Skeletal muscle cell (primary cell): ENCODE measurements around the gene ANKRD42.

Experiments
- DNase-seq: peaks from one replicate; pipeline ENCODE4 v3.0.0-alpha.2; 2010; ENCODE audit warnings: low read depth
- H3K4me3 ChIP-seq: 2 replicates; pipeline ENCODE4 v1.5.1; 2011; ENCODE audit warnings: low read depth, mild to moderate bottlenecking, control low read depth, low read length, moderate library complexity

The ANKRD42 gene

DNA sequence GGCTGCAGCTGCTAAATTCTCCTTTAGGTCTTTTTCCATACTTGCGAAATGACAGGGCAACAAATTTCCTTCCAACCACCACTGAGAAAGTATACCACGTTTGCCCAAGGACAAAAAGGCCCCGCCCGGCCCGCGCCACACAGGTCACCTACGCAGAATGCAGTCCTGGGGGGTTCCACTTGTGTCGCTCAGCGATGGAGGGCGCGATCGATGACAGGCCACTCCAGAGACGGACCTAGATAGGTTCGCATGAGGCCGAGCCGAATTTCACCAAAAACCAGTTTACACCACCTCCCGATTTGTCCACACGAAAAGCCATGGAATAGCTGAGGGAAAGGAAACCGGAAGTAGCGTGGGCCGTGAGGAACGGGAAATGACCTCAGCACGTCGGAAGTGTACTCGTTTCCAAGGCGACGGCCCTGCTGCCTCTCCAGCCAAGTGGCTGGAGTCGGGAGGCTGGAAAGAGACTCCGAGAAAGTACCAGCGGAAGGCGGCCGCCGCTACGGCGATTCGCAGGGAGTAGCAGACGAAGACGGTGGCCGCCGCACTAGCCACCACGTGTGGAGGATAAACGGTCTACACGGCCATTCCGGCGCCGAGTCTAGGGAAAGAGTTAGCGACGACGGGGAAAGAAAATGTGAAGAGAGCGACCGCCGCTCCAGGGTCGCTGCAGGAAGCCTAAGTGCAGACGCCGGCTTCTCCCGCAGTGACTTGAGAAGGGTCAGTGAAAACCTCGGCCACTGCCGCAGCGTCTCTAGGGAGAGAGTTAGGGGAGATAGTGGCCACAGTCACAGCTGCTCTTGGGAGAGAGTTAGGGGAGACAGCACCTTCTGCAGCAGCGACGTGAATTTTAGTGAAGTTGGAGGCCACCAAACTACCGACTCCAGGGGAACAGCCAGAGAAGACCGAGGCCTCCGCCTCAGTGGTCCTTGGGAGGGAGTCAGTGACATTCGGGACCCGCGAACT lies at the start of gene ANKRD42:
TSS of gene ANKRD42 (plus strand) at position 398 of the 966 bp plus-strand sequence. CDS start 959 bp downstream, outside the sequence.
- peak within 1 kb of the TSS; percentile 89 for H3K4me3 ChIP-seq
- peak; percentile 86 for DNase-seq

DNA sequence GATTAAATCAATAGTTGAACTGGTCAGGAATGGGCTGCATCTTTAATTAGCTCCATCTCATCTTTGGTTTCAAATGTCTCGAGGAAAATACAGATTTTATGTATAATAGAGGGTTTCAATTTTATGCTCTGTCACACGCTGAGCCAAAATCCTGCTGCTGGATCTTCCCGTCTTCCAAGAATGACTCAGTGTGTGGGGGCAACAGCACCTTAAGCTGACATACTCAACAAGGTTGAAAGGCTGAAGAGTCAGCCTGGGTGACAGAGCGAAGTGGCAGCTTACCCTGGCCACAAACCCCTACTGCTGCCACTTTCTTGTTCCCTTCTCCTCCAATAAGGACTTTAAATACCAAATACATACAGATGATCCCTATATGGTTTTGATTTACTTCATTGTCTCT lies 45.6 kb upstream of the ANKRD42 start:
- H3K4me3 ChIP-seq, result no peak overlapping the region
- no peak for DNase-seq

DNA sequence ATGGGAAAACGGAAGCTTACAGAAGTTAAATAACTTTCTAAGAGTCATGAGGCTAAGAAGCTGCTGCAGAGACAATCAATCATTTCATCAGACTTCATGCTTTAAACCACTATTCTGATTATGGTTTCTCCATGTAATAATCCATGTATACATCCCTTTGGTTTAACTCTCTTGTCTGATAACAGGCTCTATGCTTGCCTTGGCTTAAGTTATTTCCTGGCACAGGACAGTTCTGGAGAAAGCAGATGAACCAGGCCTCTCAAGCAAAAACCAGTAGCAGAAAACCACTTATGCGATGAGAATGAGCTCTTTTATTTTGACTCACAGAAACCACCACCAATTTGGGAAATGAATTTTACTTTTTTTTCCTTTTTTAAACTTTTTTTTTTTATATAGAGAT lies 43.1 kb upstream of the ANKRD42 start:
- H3K4me3 ChIP-seq, result no peak overlapping the region
- DNase-seq, result no peak

DNA sequence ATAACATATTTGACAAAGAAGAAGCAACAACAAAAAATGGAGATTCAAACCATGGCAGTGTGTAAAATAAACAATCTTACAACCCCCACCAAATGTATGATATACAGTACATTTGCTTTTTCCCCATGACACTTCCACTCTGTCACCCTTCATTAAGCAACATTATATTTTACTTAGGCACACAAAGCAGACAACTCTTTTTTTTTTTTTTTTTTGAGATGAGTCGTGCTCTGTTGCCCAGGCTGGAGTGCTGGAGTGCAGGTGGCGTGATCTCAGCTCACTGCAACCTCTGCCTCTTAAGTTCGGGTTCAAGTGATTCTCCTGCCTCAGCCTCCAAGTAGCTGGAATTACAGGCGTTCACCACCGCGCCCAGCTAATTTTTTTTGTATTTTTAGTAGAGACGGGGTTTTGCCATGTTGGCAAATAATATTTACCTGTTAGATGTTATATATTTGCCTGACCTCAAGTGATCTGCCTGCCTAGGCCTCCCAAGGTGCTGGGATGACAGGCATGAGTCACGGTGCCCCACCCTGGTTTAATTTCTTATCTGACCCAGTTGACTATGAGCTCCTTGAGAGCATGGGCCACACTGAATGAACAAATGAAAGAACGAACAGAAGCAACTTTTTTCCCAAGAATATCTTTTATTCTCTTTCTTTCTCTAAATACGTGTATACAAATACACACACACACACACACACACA lies 42.1 kb upstream of the ANKRD42 start:
- no peak for DNase-seq

DNA sequence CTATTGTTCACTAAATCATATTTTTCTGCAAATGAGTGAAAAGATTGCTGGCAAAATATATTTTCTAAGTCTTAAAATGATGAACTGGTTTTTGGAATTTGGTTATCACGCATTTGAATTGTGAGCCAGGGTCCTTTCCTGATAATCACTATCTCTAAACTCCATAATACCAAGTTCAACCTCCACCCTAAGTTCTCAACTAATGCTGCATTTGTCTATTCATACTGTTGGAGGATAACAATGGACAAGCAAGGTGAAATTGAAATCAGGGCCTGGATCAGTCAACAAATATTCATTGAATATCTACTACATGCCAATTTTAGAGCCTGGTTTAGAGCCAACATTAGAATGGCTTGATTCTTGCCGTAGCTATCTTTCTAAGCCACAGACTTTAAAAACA lies 41.2 kb upstream of the ANKRD42 start:
- H3K4me3 ChIP-seq, result no peak overlapping the region
- no peak for DNase-seq

More for the DNA sequence above, 42.1 kb upstream of the ANKRD42 start:
- no peak overlapping the region for H3K4me3 ChIP-seq

DNA sequence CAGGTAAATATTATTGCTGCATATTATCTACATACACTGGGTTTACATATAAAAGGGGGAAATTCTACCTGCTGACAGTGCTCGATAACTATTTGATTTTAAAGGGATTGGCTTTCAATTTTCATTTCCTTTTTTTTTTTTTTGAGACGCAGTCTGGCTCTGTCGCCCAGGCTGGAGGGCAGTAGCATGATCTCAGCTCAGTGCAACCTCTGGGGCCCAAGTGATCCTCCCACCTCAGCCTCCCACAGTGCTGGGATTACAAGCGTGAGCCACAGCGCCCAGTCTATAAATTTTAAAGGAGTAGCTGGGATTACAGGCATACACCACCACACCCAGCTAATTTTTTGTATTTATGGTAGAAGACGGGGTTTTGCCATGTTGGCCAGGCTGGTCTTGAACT lies 39.7 kb upstream of the ANKRD42 start:
- DNase-seq, result no peak

DNA sequence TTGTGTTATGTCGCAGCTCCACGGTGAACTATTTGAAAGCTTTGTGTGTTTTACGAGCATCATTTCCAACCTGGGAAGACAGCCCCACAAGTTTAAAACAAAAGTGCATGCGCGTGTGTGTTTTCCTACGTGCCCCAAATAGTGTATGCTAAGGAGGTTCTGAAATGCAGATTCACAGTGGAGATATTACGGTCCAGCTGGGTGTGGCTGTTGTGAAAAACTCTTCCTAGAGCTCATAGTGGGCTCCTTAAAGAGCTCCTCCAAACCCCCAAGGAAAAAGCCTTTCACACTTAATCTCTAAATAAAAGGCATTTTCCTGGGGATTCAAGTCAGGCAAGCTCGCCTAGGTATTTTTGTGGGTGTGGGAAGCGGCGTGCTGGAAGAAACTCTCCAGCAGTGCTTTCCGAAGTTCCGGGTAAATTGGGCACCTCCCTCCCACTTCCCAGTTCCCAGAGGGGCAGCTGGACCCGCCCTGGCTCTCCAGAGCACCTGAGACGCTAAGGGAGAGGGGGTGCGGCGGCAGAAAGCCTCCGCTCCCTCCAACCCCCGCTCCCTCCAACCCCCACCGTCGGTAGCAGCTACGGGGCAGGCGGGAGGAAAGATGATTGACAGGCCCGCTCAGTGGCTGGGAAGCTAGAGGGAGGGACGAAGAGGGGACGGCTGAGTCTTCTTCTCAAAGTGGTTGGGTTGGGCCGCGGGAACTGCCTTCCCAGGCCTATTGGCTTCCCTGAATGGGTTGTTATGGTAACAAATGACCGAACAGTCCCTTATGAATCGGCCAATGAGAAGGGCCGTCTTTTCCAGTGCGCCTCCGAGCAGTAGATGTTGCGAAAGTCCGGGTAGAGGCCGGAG lies 37.1 kb upstream of the ANKRD42 start:
- peak overlapping the region; percentile 66 for H3K4me3 ChIP-seq
- peak; percentile 100 for DNase-seq

More for the DNA sequence above, 39.7 kb upstream of the ANKRD42 start:
- H3K4me3 ChIP-seq, result no peak overlapping the region

DNA sequence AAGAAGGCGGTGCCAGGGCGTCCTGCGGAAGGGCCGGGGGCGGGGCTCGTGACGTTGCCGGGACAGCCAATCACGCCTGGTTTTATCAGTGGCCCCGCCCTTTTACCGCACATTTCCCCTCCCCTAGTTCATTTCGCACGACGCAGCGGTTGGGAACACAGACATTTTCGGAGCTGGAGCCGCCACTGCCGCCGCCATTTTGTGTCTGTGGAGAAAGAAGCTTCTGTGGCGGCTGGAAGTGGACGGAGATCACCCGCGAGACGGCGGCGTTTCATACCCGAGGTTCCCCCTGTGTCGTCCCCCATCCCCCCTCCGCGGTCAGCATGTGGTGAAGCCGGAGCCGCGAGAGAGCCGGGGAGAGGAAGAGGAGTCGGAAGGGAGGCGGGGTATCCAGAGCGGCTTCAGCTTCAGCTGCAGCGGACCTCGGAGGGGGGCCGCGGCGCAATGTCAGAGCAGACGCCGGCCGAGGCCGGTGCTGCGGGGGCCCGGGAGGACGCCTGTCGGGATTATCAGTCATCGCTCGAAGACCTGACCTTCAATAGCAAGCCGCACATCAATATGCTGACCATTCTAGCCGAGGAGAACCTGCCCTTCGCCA lies 36.4 kb upstream of the ANKRD42 start, which contains the start of gene PCF11:
TSS of gene PCF11 (plus strand) at position 136 of the 598 bp plus-strand sequence. CDS start at position 445, 309 bp downstream.
- H3K4me3 ChIP-seq, result peak within 1 kb of the TSS; percentile 100
- DNase-seq, result no peak

DNA sequence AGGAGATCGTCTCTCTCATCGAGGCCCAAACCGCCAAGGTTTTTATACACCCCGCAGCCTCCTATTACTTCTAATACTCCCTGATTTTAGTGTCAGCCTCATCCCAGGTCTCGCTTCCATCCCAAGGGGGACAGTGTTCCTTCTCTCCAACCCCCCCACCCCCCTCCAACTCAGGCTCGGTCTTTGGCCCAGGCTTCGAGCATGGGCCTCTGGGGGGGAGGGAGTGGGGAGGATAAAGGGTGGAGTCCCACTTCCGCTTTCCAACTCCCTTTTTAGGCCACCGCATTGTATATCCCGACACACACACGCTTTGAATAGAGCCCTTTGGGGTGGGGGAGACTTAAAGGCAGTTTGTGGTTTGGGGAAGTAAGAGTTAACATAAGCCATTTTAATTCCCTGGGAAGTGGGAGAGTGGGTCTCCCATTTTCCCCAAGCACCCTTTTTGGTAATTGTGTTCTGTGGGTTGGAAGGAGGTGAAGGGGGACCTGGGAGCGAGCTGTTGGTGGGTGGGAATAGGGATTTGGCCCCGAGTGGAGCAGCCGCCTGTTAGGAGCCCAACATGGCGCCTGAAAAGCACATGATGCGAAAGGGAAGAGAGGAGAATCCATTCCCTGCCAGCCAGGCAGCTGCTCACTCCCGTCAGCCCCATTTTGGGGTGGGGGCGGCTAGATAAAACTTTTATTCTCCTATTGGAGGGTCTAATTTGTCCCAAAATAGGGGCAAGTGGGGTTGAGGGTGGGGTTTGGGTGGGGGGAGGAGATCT lies 35.7 kb upstream of the ANKRD42 start:
- peak overlapping the region; percentile 100 for H3K4me3 ChIP-seq
- no peak for DNase-seq

DNA sequence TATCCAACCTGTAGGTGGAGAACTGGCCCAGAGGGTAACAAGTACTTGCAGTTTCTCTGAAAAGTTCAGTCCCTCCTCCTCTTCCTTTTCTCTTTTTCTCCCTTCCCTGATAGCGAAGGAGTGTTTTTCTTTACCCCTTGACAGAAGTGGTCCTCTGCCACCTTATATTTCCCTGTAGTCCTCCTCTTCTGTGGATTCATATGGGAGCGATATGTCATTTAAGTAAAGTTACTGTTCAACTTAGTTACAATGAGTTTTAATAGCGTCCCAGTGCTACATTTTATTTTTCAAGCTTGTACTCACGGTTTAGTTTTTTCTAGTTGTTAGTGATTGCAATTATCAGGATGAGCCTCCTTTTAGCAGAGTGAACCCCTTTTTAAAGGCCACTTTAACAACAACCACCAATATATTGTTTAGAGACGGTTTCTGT lies 35.1 kb upstream of the ANKRD42 start:
- peak overlapping the region; percentile 100 for H3K4me3 ChIP-seq
- no peak for DNase-seq

DNA sequence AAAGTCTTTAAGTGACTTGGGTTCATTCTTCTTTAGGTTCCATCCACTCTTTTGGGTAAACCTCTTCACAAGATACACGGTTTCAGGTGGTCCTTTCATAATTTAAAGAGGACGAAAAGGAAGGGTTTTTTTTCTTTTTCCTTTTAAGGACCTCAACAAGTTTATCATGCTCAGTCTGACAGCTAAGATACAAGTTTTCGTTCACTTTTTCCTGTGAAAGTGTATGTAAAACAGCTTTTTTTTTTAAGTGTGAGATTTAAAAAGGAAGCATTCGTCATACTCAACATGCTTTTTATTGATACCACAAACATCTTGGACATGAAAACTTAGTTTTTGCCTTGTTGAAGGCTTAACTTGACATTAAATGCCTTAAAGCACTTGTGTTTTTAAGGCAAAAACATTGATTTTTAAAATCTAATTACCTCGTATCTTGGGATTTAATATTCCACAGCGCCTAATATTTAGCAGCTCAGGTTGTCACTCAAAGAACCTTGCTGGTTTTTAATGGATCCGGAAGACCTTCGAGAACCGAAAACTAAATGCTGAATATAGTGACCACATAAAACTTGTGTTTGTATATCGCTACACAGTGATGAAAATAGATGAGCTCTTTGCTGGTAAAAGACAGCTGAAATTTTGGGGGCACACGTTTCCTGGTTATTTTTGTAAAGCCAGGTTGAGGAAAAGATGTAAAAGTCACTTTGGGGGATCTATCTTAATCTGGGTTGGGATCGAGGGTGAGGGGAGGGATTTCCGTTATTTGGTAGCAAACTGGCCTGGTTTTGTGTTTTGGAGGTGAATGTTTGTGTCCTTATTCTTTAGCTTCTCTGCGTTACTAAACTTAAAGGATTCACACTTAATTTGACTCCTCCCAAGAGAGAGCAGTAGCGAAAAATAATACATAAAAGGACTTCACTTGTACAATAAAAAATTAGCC lies 34.3 kb upstream of the ANKRD42 start:
- DNase-seq, result no peak
- peak overlapping the region; percentile 100 for H3K4me3 ChIP-seq

DNA sequence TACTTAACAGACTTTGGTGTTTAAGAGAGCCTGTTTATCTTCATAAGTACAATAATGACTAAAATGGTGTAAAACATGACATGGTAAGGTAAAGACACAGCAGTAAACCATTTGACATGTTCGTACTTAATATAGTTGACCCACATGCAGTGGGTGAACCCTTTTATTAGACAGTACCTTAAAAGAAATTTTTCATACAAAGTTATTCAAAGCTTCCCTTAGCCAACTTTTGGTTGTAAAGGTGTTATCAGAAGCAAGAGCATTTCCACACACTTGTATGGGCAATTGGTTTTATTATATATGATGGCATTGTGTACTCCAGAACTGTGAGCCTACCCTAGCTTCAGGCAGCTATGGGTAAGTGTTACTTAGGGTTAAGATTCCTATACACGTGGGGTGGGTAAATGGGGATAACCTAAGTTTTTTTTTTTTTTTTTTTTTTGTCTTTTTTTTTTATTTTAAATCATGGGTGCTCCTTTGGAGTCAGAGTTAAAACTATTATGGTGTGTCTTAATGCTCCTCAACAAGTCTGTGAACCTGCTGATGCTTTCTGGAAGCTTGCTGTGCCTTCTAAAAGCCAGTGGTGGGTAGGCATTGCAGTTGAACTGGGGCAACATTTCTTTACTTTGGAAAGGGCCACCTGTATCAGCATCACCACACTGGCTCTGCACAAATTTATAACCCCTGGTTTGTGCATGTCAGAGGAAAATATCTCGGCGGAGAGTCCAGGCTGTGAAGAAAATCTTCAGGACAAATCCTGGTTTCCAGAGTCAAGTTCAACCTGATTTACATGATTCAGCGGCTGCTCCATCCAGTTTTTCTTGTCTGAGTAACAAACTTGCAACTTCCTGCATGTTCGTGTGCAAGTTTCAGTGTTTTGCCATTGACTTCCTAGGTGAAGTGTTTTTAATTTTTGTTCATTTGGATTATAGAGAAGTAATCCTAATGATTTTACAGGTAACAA lies 33.3 kb upstream of the ANKRD42 start:
- no peak for DNase-seq
- H3K4me3 ChIP-seq, result peak overlapping the region; percentile 100

DNA sequence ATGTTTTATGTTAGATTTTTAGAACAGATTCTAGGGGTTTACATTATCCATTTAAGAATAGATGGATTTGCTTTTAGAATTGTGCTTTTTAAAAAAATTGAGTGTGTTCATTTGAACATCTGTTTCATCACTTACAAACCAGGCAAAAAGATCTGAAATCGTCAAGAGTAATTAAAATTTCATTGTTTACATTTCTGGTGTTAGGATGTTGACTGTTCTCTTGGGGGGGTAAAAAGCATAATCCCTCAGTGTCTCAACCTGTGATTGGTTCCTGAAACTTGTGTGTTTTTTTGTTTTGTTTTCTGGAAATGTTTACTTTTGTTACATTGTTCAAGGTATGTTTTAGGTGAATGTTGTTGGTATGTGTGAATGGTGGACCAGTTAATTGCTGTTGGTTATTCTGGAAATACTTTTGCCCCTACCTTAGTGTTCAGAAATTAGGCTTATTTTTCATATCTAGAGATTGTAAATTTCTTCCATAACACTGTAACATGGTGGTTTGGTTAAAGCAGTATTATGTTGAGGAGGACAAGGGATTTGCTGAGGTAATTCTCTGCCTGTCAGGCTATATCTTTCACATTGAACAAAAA lies 31.8 kb upstream of the ANKRD42 start:
- no peak for DNase-seq
- no peak overlapping the region for H3K4me3 ChIP-seq

DNA sequence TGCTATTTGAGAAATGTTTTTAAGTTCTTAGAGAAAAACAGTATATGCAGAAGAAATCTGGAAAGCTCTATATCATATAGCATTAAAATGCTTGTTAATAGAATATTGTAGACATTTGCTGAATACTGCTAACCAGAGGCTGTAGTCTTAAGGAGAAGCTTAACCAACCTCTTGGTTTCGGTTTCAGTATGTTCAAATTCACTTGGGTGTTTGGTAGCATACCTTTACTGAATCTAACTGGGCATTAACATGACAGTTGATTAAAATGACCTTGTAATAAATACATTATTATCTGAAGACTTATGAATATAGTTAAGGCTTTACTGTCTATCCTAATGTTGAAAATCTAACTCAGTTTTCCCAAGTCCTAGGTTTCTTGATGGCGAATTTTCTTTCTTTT lies 31.1 kb upstream of the ANKRD42 start:
- H3K4me3 ChIP-seq, result no peak overlapping the region
- no peak for DNase-seq

DNA sequence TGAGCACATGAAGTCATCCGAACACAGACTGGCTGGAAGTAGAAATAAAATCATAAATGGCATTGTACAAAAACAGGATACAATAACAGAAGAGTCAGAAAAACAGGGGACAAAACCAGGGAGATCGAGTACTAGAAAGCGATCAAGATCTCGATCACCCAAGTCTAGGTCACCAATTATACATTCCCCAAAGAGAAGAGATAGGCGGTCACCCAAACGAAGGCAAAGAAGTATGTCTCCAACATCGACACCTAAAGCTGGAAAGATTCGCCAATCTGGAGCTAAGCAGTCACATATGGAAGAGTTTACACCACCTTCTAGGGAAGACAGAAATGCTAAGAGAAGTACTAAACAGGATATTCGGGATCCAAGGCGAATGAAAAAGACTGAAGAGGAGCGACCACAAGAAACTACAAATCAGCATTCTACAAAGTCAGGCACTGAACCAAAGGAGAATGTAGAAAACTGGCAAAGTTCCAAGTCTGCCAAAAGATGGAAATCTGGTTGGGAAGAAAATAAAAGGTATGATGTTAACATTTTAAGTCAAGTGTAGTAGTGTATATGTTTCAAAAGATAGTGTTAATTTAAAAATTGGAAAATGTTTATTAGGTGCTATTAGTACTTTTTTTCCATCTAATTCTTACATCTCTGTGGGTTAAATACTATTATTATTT lies 27.2 kb upstream of the ANKRD42 start:
- no peak overlapping the region for H3K4me3 ChIP-seq
- no peak for DNase-seq
